ENCODE measurements around the gene METTL8.

METTL8 gene, protein sequence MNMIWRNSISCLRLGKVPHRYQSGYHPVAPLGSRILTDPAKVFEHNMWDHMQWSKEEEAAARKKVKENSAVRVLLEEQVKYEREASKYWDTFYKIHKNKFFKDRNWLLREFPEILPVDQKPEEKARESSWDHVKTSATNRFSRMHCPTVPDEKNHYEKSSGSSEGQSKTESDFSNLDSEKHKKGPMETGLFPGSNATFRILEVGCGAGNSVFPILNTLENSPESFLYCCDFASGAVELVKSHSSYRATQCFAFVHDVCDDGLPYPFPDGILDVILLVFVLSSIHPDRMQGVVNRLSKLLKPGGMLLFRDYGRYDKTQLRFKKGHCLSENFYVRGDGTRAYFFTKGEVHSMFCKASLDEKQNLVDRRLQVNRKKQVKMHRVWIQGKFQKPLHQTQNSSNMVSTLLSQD

DNA sequence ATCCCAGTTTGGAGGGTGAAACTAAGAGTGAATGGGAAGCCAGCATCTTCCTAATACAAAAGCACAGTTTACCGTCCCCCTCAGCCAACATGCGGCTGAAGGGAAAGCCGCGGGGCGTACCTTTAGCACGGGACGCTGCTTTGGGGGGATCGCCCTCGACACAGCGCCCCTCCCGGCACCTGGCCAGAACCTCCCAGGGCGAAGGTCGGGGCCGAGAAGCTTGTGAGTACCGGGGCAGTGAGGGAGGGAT lies at the start of gene METTL8:
TSS of gene METTL8 (minus strand) at position 228 of the 250 bp plus-strand sequence. CDS start 41,805 bp downstream, outside the sequence.
- DNase-seq: no peak

- no peak for DNase-seq
Observed at GRCh38 chr2:171482877-171483276, 49.1 kb upstream of the METTL8 start.

DNA sequence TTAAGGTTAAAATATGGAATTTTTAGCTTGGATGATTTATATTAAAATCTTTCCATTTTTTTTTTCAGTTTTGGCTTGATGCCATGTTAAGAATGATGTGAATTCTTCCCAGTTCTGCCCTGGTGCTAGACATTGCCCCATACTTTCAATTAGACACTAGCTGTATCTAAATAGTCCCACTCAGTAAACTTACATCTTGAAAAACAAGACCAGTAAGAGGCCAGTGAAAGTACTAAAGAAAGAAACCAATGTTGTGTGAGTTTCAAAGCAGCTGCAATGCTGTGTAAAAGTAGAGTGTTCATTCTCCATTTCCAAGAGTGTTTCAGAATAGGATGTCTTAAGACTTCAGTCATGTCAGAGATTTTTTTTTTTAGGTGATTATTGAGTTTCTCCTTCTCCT lies 48.5 kb upstream of the METTL8 start:
- DNase-seq: no peak

- no peak for DNase-seq
Observed at GRCh38 chr2:171480908-171481307, 47.1 kb upstream of the METTL8 start.

DNA sequence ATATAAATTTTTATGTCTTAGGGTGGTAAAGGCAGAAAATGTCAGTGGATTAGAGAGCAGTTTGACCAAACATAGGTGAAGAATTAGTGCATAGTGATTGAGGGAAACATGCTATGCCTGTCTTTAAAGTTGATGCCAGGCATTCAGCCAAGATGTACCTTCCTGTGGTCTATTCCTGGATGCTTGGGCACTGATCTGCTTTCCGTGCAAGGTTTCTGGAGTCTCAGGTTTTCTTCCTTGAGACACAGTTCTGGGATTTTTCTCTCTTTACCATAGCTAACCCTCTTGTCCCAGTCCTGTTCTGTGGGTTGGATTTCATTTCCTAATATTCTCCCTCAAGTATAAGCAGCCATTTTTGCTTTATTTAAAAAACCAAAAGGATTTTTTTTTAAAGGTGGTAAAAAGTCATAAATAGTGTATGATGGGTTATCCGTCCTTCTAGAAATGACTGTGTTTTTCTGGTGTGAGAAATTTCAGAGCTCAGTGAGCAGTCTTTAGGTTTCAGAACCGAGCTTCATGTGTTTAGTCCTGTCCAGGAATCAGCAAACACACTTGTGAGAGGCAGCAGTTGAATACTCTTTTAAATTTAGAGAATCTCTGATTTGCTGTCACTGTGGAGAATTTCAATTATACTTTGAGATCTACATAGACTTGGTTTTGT lies 45.5 kb upstream of the METTL8 start:
- no peak for DNase-seq

DNA sequence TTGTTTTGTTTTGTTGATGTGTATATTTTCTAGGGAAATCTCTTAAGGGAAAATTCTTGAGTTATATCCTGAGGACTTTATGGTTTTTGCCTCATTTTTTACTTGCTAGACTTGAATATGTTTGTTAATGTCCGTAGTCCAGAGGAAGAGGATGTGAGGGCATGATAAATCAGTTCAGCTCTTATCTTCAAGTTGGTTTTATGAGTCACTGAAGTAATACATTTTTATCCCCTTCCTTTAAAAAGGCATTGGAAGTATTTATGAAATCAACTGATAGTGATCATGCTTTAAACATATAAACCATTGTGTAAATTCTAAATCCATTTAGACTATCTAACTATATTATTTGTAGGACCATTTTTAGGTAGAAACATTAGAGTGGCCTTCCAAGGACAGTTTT lies 44.6 kb upstream of the METTL8 start:
- DNase-seq: no peak

- no peak for DNase-seq
Observed at GRCh38 chr2:171475979-171476378, 42.2 kb upstream of the METTL8 start.

- no peak for DNase-seq
Observed at GRCh38 chr2:171470129-171470528, 36.3 kb upstream of the METTL8 start.

GRCh38 chr2:171469176-171469575 lies 35.4 kb upstream of the METTL8 start:
- no peak for DNase-seq

- no peak for DNase-seq
Observed at GRCh38 chr2:171460537-171460936, 26.7 kb upstream of the METTL8 start.

DNA sequence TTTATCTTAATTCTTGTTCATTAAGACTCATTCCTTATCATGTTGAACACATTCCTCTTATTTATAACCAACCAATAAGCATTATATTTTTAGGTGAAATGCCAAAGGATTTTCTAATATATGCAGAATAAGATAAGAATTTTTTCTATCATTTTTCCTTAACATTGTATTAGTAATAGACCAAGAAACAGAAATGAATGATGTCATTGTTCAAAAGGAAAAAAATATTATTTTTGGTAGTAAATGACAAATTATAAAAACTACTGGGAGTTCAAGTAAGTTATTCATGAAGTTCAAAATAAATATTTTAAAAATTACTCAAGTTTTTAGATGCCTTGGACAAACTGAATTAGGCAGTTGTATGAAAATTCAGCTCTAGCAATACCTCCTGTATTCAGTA lies 25.7 kb upstream of the METTL8 start:
- DNase-seq: no peak

DNA sequence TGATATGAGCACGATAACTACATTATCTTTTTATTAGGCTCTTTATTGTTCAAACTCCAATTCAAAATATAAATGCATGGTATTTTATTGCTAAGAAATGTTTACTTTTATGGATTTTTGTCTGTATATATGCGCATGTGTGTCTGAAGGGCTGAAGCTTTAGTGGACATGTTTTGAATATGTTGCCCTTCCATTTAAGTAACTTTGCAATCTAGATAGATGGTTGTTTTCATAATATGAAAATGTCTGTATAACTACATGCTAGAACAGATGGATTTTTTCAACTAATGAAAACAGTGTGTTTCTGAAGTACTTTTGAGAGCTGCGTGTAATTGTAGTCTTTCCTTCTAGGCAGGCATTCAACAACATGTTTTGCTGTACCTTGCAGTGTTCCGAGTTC lies 19.0 kb upstream of the METTL8 start:
- no peak for DNase-seq

GRCh38 chr2:171451074-171451473 lies 17.3 kb upstream of the METTL8 start:
- no peak for DNase-seq

- DNase-seq: no peak
Observed at GRCh38 chr2:171447675-171448074, 13.9 kb upstream of the METTL8 start.

- DNase-seq: no peak
Observed at GRCh38 chr2:171441470-171441869, 7.7 kb upstream of the METTL8 start.

- DNase-seq: no peak
Observed at GRCh38 chr2:171436307-171436706, 2.5 kb upstream of the METTL8 start.

GRCh38 chr2:171434013-171434989 lies 511 bp upstream of the METTL8 start, which contains the start of gene DCAF17:
Gene DCAF17, plus strand, starts transcription at chr2:171434226. Its CDS starts 352 bp downstream, at chr2:171434578.
- DNase-seq: peak; percentile 90

DNA sequence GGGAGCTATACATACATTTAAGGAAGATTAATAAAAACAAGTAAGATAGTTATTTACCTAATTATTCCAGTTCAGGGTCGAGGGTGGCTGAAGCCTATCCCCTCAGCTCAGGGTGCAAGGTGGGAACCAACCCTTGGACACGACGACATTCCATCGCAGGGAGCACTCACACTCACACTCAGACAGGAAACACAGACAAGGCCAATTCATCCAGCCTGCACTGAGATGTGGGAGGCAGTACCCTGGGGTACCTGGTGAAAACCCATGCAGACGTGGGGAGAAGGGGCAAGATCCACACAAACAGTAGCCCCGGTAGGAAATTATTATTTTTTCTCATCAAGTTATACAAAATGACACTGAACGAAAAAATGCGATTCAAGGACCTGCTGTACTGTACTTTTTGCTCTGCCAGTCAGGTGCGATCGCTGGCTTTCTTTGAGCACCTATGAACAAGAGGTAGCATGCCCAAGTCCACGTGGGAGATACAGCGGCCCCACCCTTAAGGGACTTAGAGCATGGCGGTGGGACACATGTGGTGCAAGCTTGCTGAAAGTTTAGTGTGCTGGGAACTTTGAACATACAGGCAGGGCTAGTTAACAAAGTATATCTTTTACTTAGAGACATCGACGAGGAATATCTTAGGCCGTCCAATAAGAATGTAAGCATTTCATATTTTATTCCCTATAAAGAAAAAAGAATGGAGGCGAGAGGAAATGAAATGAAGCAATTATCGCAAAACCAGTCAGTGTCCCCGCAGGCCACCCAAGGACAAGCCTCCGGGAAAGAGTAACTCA lies 624 bp downstream of the METTL8 start:
- DNase-seq: peak; percentile 58

DNA sequence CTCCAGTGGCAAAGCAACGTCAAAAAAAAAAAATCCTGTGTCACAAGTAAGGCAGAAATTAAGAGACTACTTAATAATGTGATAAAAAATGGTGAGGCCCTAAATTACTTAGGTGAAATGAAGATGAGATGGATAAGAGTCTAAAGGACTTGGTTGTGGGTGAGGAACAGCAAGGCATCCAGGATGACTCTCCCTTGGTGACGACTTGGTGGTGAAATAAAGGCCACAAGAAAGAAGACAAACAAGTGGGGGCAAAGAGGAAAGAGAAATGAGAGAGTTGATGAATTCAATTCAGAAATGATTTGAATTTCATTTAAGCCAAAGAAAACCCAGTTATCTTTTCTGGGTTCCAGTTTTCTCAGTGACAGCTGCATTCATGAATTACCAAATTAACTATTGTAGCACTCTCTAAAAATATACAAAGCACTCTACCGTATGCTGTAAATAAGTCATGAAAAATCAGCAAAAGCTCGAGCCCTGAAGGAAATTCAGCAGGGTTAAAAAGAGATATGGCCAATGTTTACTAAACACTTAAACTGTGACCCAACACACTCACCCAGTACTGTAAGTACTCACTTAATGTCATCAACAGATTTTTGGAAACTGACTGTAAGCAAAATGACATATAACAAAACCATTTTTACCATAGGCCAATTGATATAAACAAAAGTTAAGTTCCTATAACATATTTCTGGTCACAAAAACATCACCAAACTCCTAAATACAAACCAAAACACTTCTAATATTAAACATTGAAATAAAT lies 1.4 kb downstream of the METTL8 start:
- no peak for DNase-seq

DNA sequence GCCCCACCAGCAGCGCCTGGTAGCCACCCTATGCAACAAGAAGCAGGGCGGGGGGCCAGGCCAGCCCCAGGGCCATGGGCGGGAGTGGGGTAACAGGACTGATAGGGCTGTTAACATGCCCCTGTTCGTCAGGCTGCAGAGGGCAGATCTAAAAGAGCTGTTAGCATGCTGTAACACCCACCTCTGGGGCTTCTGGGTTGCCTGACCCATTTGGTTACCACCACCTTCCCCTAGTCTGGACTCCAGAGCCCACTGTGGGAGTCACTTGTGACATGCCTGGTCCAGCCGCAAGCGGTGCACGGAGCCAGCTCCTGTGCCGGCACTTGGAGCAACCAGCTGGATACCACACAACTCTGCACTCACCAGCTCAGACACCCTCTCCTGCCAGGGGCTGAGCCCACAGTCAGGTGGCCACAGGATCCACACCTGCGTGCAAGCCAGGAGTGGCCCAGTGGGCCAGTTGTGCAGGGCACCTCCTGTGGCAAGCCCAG lies 2.1 kb downstream of the METTL8 start:
- DNase-seq: no peak
